ENCODE results near the gene JPH4. TPM values are rescaled to one million over a fixed set of nuclear protein-coding genes. Genes with fewer than 3 reads are reported as not detected.

JPH4 gene
- total RNA-seq, 2 experiments from 2014 or later = not detected

DNA sequence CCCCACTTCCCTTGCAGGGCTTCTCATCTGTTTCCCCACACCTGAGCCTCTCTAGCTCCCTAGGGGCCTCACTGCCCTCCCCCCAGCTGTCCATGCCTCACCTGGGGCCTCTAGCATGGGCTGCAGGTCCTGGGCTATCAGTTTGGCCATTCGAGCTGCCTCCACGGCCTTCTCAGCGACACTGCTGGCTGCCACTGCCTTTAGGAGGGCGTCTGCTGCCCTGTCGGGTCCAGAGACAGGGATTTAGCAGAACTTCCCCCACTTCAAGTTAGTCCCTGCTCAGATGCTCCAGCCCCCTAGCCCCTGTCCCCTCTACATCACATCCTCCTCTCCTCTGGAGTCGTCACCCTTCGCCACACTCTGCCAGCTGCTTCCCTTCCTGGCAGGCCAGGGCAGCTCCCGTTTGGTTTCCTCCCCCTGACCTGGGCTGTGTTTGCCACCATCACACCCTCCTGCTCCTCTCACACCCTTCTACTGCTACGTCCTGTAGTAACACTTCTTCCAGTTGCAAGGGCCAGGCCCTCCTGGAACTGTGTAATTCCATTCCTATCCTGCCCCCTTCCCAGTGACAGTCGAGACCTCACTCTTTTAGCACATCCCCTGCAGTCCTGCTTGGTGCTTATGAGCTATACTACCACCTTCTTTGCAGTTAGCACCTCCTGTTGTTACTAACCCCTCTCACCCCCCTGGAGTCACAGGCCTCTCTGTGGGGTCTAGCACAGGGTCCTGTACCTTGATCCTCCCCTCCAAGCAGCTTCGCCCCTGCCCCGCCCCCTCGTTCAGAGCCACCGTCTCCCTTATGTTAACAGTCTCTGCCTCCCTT, 6.7 kb downstream of the JPH4 start:
- peaks cover 3% of the 10 kb centered on the region; the same call in 1 of the 2 replicates for H3K79me2 ChIP-seq (ENCODE audit: insufficient read depth, low read depth, low read length)
- CTCF ChIA-PET (ENCODE audit: unreplicated experiment) = no interaction called here
- no peak for TF ChIP-seq EZH2phosphoT487 (IDR thresholded peaks at IDR 0.05; ENCODE audit: borderline replicate concordance, low read depth, low read length)
- TF ChIP-seq, protein P1, sequence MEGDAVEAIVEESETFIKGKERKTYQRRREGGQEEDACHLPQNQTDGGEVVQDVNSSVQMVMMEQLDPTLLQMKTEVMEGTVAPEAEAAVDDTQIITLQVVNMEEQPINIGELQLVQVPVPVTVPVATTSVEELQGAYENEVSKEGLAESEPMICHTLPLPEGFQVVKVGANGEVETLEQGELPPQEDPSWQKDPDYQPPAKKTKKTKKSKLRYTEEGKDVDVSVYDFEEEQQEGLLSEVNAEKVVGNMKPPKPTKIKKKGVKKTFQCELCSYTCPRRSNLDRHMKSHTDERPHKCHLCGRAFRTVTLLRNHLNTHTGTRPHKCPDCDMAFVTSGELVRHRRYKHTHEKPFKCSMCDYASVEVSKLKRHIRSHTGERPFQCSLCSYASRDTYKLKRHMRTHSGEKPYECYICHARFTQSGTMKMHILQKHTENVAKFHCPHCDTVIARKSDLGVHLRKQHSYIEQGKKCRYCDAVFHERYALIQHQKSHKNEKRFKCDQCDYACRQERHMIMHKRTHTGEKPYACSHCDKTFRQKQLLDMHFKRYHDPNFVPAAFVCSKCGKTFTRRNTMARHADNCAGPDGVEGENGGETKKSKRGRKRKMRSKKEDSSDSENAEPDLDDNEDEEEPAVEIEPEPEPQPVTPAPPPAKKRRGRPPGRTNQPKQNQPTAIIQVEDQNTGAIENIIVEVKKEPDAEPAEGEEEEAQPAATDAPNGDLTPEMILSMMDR (conservative IDR thresholded peaks at IDR 0.05; ENCODE audit: low read length) = no peak
- peaks cover 21% of the 10 kb centered on the region for H3K4me1 ChIP-seq (ENCODE audit: insufficient read depth, low read length, poor library complexity, severe bottlenecking)
- no peak overlapping the region for H2AFZ ChIP-seq (ENCODE audit: low read length)
- H4K20me1 ChIP-seq (ENCODE audit: insufficient read depth, low read length) = no peaks in the 10 kb centered on the region; the same call in 1 of the 2 replicates
- H3K9me2 ChIP-seq (ENCODE audit: insufficient read depth, low read length) = no peaks in the 10 kb centered on the region
- H3K36me3 ChIP-seq (ENCODE audit: insufficient read depth, low read length) = no peaks in the 10 kb centered on the region
- POLR2A ChIA-PET = interaction anchor here (0.8 to 1.7 kb wide), 2 partner anchors 14 to 63 kb away, joined by 3 to 4 read pairs; no protein-coding TSS in a partner anchor
- no peaks in the 10 kb centered on the region for H3K9me3 ChIP-seq (ENCODE audit: low read length)
- no TSS peak for BruUV-seq (replicated peaks)
- intact Hi-C loops (cut with micrococcal nuclease; ENCODE audit: unreplicated experiment) = no loop called here
- DNase-seq (ENCODE audit: low spot score) = no peak
- H3K4me2 ChIP-seq (ENCODE audit: low read length) = no peak overlapping the region
- H3K27ac ChIP-seq (ENCODE audit: low read depth, low read length, poor library complexity, severe bottlenecking) = no peak overlapping the region
- no peak overlapping the region for H3K4me3 ChIP-seq (ENCODE audit: low read depth, low read length, poor library complexity, severe bottlenecking)

DNA sequence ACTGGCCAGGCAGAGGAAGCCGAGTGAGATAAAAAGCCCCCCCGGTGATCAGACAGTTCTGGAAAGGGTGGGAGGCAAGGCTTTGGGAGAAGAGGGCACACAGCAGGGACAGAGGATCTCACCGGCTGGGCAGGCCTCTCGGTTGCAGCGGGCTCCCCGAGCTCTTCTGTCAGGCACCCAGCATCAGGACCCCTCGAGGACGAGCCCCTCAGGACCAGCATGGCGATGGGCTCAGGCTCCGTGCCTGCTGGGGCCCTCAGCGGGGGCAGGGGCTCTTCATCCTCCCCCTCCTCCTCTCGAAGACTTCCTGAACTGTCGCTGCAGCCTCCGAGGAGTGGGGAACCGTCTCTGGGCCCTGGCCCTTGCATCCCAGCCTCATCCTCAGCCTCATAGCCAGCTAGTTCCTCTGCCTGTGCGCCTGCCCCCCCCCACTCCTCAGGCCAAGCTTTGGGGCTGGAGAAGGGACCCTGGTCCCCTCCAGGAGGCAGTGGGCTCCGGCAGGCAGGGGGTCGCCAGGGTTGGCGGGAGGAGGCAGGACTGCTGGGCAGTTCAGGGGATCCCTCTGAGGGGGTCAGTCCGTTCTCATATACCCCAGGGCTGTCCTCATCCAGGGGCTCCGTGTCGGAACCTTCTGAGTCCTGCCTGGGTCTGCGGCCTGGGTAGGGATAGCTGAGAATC, 7.6 kb downstream of the JPH4 start:
- no peaks in the 10 kb centered on the region; the same call in 1 of the 2 replicates for H4K20me1 ChIP-seq (ENCODE audit: insufficient read depth, low read length)
- H3K9me3 ChIP-seq (ENCODE audit: low read length) = no peaks in the 10 kb centered on the region
- CTCF ChIA-PET (ENCODE audit: unreplicated experiment) = interaction anchor here (1.2 kb wide), 1 partner anchor 28 kb away, joined by 3 read pairs; no protein-coding TSS in a partner anchor
- no peaks in the 10 kb centered on the region for H3K9me2 ChIP-seq (ENCODE audit: insufficient read depth, low read length)
- DNase-seq (ENCODE audit: low spot score) = no peak
- no peak overlapping the region for H3K27ac ChIP-seq (ENCODE audit: low read depth, low read length, poor library complexity, severe bottlenecking)
- H3K36me3 ChIP-seq (ENCODE audit: insufficient read depth, low read length) = peaks cover 4% of the 10 kb centered on the region; the same call in 1 of the 2 replicates
- H3K4me1 ChIP-seq (ENCODE audit: insufficient read depth, low read length, poor library complexity, severe bottlenecking) = peaks cover 29% of the 10 kb centered on the region
- H2AFZ ChIP-seq (ENCODE audit: low read length) = no peak overlapping the region
- H3K4me2 ChIP-seq (ENCODE audit: low read length) = no peak overlapping the region
- TF ChIP-seq, protein P1 (conservative IDR thresholded peaks at IDR 0.05; ENCODE audit: low read length) = no peak
- TF ChIP-seq EZH2phosphoT487 (IDR thresholded peaks at IDR 0.05; ENCODE audit: borderline replicate concordance, low read depth, low read length) = no peak
- intact Hi-C loops (cut with micrococcal nuclease; ENCODE audit: unreplicated experiment) = no loop called here
- peaks cover 9% of the 10 kb centered on the region; the same call in 1 of the 2 replicates for H3K79me2 ChIP-seq (ENCODE audit: insufficient read depth, low read depth, low read length)
- POLR2A ChIA-PET = interaction anchor here (0.6 kb wide), 1 partner anchor 726 kb away, joined by 3 read pairs; no protein-coding TSS in a partner anchor
- no peak overlapping the region for H3K4me3 ChIP-seq (ENCODE audit: low read depth, low read length, poor library complexity, severe bottlenecking)
- no TSS peak for BruUV-seq (replicated peaks)

Measured in OCI-LY7 (cell line).